Measurements from ENCODE around the gene CD164L2. TPM values are rescaled to one million over a fixed set of nuclear protein-coding genes. Genes with fewer than 3 reads are reported as not detected.

The CD164L2 gene
- total and polyA plus RNA-seq, 8 donors = 0.19 to 0.76 (median 0.57) TPM; not detected in 2

- DNase-seq = no peak
- 65 to 71% methylated on average over 17 of the region's 17 CpGs for WGBS, 2 donors
- H3K4me1 ChIP-seq = peaks cover under 1 to 25% (median 6%) of the 10 kb centered on the region in 3 donors
- no peak overlapping the region for H3K27ac ChIP-seq
- no peaks in the 10 kb centered on the region for H3K27me3 ChIP-seq
- intact Hi-C loops (cut with DNase I) = loop anchor here in 1 of 3 donors (10.0 kb wide), 1 partner anchor 106 kb away; no protein-coding TSS in a partner anchor
- no peak overlapping the region for H3K4me3 ChIP-seq
- FAIRE-seq = no peak
- H3K36me3 ChIP-seq = peaks cover 0 to 21% (median 10%) of the 10 kb centered on the region in 3 donors
- TF ChIP-seq CTCF (IDR thresholded peaks at IDR 0.05) = no peak
- H3K9me3 ChIP-seq = no peaks in the 10 kb centered on the region
- peak in 3 of 4 donors; percentile 37 to 72 (median 70) for ATAC-seq
Measured at GRCh38 chr1:27428316-27429028, 45.3 kb upstream of the CD164L2 start.

- 71 to 81% methylated on average over 2 of the region's 2 CpGs for WGBS, 2 donors
- no peak for FAIRE-seq
- no peaks in the 10 kb centered on the region for H3K9me3 ChIP-seq
Measured at GRCh38 chr1:27427816-27428315, 44.7 kb upstream of the CD164L2 start.

GRCh38 chr1:27427329-27427728 is 44.2 kb upstream of the CD164L2 start:
- TF ChIP-seq CTCF (IDR thresholded peaks at IDR 0.05) = no peak
- Histone ChIP-seq H3K4me3 (no peak overlapping the region), H3K27ac (no peak overlapping the region), H3K36me3 (peaks cover 0 to 21% (median 10%) of the 10 kb centered on the region in 3 donors), H3K27me3 (no peaks in the 10 kb centered on the region), H3K9me3 (no peaks in the 10 kb centered on the region), H3K4me1 (peaks cover 0 to 23% (median 0%) of the 10 kb centered on the region in 3 donors)
- intact Hi-C loops (cut with DNase I) = loop anchor here in 1 of 3 donors (10.0 kb wide), 1 partner anchor 107 kb away; no protein-coding TSS in a partner anchor
- FAIRE-seq = no peak
- WGBS, 2 donors = 74 to 80% methylated on average over 2 of the region's 2 CpGs
- peak in 1 of 4 donors; percentile 11 for ATAC-seq
- DNase-seq = no peak

More at GRCh38 chr1:27427816-27428315, 44.7 kb upstream of the CD164L2 start:
- ATAC-seq = no peak
- H3K27me3 ChIP-seq = no peaks in the 10 kb centered on the region
- DNase-seq = no peak
- peaks cover 0 to 23% (median 0%) of the 10 kb centered on the region in 3 donors for H3K4me1 ChIP-seq
- H3K36me3 ChIP-seq = peaks cover 0 to 21% (median 10%) of the 10 kb centered on the region in 3 donors
- H3K4me3 ChIP-seq = no peak overlapping the region
- TF ChIP-seq CTCF (IDR thresholded peaks at IDR 0.05) = no peak
- no peak overlapping the region for H3K27ac ChIP-seq
- intact Hi-C loops (cut with DNase I) = loop anchor here in 1 of 3 donors (10.0 kb wide), 1 partner anchor 107 kb away; no protein-coding TSS in a partner anchor

- no peak for TF ChIP-seq CTCF (IDR thresholded peaks at IDR 0.05)
- no peak overlapping the region for H3K27ac ChIP-seq
- H3K9me3 ChIP-seq = no peaks in the 10 kb centered on the region
- FAIRE-seq (no peak), ATAC-seq (no peak), DNase-seq (no peak)
- H3K27me3 ChIP-seq = no peaks in the 10 kb centered on the region
- 84 to 86% methylated on average over 4 of the region's 4 CpGs for WGBS, 2 donors
- H3K4me1 ChIP-seq = peaks cover 0 to 4% (median 0%) of the 10 kb centered on the region in 3 donors
- H3K4me3 ChIP-seq = no peak overlapping the region
- intact Hi-C loops (cut with DNase I) = loop anchor here in 1 of 3 donors (10.0 kb wide), 1 partner anchor 111 kb away; no protein-coding TSS in a partner anchor
- H3K36me3 ChIP-seq = peaks cover 0 to 22% (median 10%) of the 10 kb centered on the region in 3 donors
Measured at GRCh38 chr1:27423709-27424108, 40.6 kb upstream of the CD164L2 start.
